ENCODE data around the gene MBL2. TPM values are rescaled to one million over a fixed set of nuclear protein-coding genes. Genes with fewer than 3 reads are reported as not detected.

MBL2 gene
- total RNA-seq, 1 experiment from 2014 or later = not detected

- Histone ChIP-seq H3K4me2 (ENCODE audit: low read length) (no peak overlapping the region), H3K79me2 (ENCODE audit: low read length) (no peaks in the 10 kb centered on the region), H3K27me3 (ENCODE audit: low read length) (no peaks in the 10 kb centered on the region), H3F3A (ENCODE audit: low read length, unreplicated experiment) (no peaks in the 10 kb centered on the region), H3K9me3 (ENCODE audit: low read length) (no peaks in the 10 kb centered on the region), H3K4me1 (ENCODE audit: insufficient read depth, low read length) (peaks cover 4% of the 10 kb centered on the region; the same call in 1 of the 2 replicates), H3K27ac (ENCODE audit: low read length) (no peak overlapping the region), H3K9me2 (replicated peaks; ENCODE audit: low read length) (peaks cover 3% of the 10 kb centered on the region; the same call in 1 of the 2 replicates), H3K9ac (ENCODE audit: low read length) (no peak overlapping the region), H3K36me3 (ENCODE audit: low read depth, low read length) (no peaks in the 10 kb centered on the region), H2AFZ (ENCODE audit: low read length) (peak overlapping the region; percentile 11; the same call in 1 of the 2 replicates), H3K4me3 (ENCODE audit: low read length) (no peak overlapping the region), H4K20me1 (ENCODE audit: low read length) (no peaks in the 10 kb centered on the region)
- DNase-seq (peak; percentile 78), ATAC-seq (peak; percentile 47)
- ChIA-PET CTCF (interaction anchor here (0.6 kb wide), 1 partner anchor 859 kb away, joined by 3 read pairs; no protein-coding TSS in a partner anchor), POLR2A (ENCODE audit: unreplicated experiment) (no interaction called here)
- BruUV-seq (replicated peaks) = no TSS peak
- TF ChIP-seq, protein P1, sequence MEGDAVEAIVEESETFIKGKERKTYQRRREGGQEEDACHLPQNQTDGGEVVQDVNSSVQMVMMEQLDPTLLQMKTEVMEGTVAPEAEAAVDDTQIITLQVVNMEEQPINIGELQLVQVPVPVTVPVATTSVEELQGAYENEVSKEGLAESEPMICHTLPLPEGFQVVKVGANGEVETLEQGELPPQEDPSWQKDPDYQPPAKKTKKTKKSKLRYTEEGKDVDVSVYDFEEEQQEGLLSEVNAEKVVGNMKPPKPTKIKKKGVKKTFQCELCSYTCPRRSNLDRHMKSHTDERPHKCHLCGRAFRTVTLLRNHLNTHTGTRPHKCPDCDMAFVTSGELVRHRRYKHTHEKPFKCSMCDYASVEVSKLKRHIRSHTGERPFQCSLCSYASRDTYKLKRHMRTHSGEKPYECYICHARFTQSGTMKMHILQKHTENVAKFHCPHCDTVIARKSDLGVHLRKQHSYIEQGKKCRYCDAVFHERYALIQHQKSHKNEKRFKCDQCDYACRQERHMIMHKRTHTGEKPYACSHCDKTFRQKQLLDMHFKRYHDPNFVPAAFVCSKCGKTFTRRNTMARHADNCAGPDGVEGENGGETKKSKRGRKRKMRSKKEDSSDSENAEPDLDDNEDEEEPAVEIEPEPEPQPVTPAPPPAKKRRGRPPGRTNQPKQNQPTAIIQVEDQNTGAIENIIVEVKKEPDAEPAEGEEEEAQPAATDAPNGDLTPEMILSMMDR (conservative IDR thresholded peaks at IDR 0.05; ENCODE audit: low read depth, low read length) = no peak
- intact Hi-C loops (cut with micrococcal nuclease) = no loop called here
Observed at GRCh38 chr10:52755297-52756062, 17.1 kb downstream of the MBL2 start.

DNA sequence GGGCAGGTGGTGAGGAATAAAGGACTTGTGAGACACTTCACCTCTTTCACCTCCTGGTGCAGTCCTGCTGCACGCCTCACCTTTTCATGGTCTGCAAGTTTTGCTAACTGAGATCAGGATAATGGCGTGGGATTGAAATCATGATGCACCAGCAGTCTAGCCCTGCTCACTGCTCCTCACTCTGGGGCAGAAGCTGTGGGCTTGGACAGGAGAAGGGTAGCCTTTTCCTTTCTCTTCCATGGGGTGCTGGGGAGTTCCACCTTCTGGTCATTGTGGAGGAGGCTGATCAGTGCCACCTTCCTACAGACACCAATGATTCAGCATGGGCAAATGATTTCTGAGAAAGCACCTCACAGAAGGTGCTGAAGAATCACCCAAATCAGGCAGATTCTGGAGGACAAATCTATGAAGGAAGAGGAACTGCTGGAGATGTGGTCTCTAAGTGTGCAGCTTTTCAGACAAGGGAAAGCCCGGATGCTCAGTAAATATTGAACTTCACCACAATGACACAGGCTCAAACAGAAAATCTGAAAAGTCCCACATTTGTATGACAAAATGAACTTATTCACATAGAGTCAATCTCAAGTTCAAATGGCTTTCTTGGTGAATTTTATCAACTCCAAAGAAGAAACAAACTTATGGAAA is 19.7 kb downstream of the MBL2 start:
- POLR2A ChIA-PET (ENCODE audit: unreplicated experiment) = no interaction called here
- BruUV-seq (replicated peaks) = no TSS peak

GRCh38 chr10:52752261-52752660 is 20.3 kb downstream of the MBL2 start:
- no peaks in the 10 kb centered on the region for H3K36me3 ChIP-seq (ENCODE audit: low read depth, low read length)
- intact Hi-C loops (cut with micrococcal nuclease) = no loop called here
- no peak for ATAC-seq

More for the DNA sequence above, 19.7 kb downstream of the MBL2 start:
- H3K9ac ChIP-seq (ENCODE audit: low read length) = no peak overlapping the region
- CTCF ChIA-PET = no interaction called here
- peaks cover 4% of the 10 kb centered on the region; the same call in 1 of the 2 replicates for H3K4me1 ChIP-seq (ENCODE audit: insufficient read depth, low read length)
- H3K9me3 ChIP-seq (ENCODE audit: low read length) = no peaks in the 10 kb centered on the region
- H2AFZ ChIP-seq (ENCODE audit: low read length) = no peak overlapping the region
- no peak overlapping the region for H3K27ac ChIP-seq (ENCODE audit: low read length)
- no peak overlapping the region for H3K4me3 ChIP-seq (ENCODE audit: low read length)
- H3F3A ChIP-seq (ENCODE audit: low read length, unreplicated experiment) = no peaks in the 10 kb centered on the region
- TF ChIP-seq EZH2 (IDR thresholded peaks at IDR 0.05; ENCODE audit: low read length, unreplicated experiment) (no peak), EZH2phosphoT487 (IDR thresholded peaks at IDR 0.05; ENCODE audit: borderline replicate concordance, low read length) (no peak)
- TF ChIP-seq, protein P1 (conservative IDR thresholded peaks at IDR 0.05; ENCODE audit: low read depth, low read length) = no peak
- H3K4me2 ChIP-seq (ENCODE audit: low read length) = no peak overlapping the region
- no peaks in the 10 kb centered on the region for H3K79me2 ChIP-seq (ENCODE audit: low read length)
- H4K20me1 ChIP-seq (ENCODE audit: low read length) = no peaks in the 10 kb centered on the region
- no peaks in the 10 kb centered on the region for H3K36me3 ChIP-seq (ENCODE audit: low read depth, low read length)
- DNase-seq (no peak), ATAC-seq (no peak)
- intact Hi-C loops (cut with micrococcal nuclease) = no loop called here
- peaks cover 3% of the 10 kb centered on the region; the same call in 1 of the 2 replicates for H3K9me2 ChIP-seq (replicated peaks; ENCODE audit: low read length)
- no peaks in the 10 kb centered on the region for H3K27me3 ChIP-seq (ENCODE audit: low read length)

More at GRCh38 chr10:52752261-52752660, 20.3 kb downstream of the MBL2 start:
- no peak overlapping the region for H2AFZ ChIP-seq (ENCODE audit: low read length)
- ChIA-PET POLR2A (ENCODE audit: unreplicated experiment) (no interaction called here), CTCF (no interaction called here)
- H3K27ac ChIP-seq (ENCODE audit: low read length) = no peak overlapping the region
- H3K9me3 ChIP-seq (ENCODE audit: low read length) = no peaks in the 10 kb centered on the region
- H3K9ac ChIP-seq (ENCODE audit: low read length) = no peak overlapping the region
- no peaks in the 10 kb centered on the region for H3F3A ChIP-seq (ENCODE audit: low read length, unreplicated experiment)
- TF ChIP-seq, protein P1 (conservative IDR thresholded peaks at IDR 0.05; ENCODE audit: low read depth, low read length) = no peak
- TF ChIP-seq EZH2phosphoT487 (IDR thresholded peaks at IDR 0.05; ENCODE audit: borderline replicate concordance, low read length) = no peak
- no peak for TF ChIP-seq EZH2 (IDR thresholded peaks at IDR 0.05; ENCODE audit: low read length, unreplicated experiment)
- H3K4me2 ChIP-seq (ENCODE audit: low read length) = no peak overlapping the region
- no peak for DNase-seq
- peaks cover 3% of the 10 kb centered on the region; the same call in 1 of the 2 replicates for H3K9me2 ChIP-seq (replicated peaks; ENCODE audit: low read length)
- H3K4me3 ChIP-seq (ENCODE audit: low read length) = no peak overlapping the region
- H3K27me3 ChIP-seq (ENCODE audit: low read length) = no peaks in the 10 kb centered on the region
- no peaks in the 10 kb centered on the region for H4K20me1 ChIP-seq (ENCODE audit: low read length)
- peaks cover 4% of the 10 kb centered on the region; the same call in 1 of the 2 replicates for H3K4me1 ChIP-seq (ENCODE audit: insufficient read depth, low read length)
- no TSS peak for BruUV-seq (replicated peaks)
- H3K79me2 ChIP-seq (ENCODE audit: low read length) = no peaks in the 10 kb centered on the region

All from PC-3 (cell line).